ENCODE data around the gene FRAT1. TPM values are rescaled to one million over a fixed set of nuclear protein-coding genes. Genes with fewer than 3 reads are reported as not detected.

FRAT1 gene
- total RNA-seq, 1 experiment from 2014 or later = 1.1 TPM

- DNase-seq (ENCODE audit: extremely low read depth, low read depth) = no peak
Observed at GRCh38 chr10:97362310-97363033, 43.4 kb downstream of the FRAT1 start.

GRCh38 chr10:97363071-97363470, 44.0 kb downstream of the FRAT1 start:
- no peak for DNase-seq (ENCODE audit: extremely low read depth, low read depth)

GRCh38 chr10:97365761-97366351, 46.8 kb downstream of the FRAT1 start:
- no peak for DNase-seq (ENCODE audit: extremely low read depth, low read depth)

- DNase-seq (ENCODE audit: extremely low read depth, low read depth) = no peak
Observed at GRCh38 chr10:97366572-97366971, 47.5 kb downstream of the FRAT1 start.

GRCh38 chr10:97367126-97367649, 48.1 kb downstream of the FRAT1 start:
- no peak for DNase-seq (ENCODE audit: extremely low read depth, low read depth)

Small RNA genes lying within 50 kb of the gene (small RNA-seq; reads per million reads assigned to genes)
- gene RF00017 = 0 reads per million in 2 experiments

Other genes starting within 250 kb of the FRAT1 start
- gene SLIT1, start 133.3 kb upstream of the FRAT1 start, total RNA-seq (2014; rRNA removed; shearing (Covaris generic)) = 0.27 TPM in 1 of 2 replicates, not detected in the other
- 20.6 and 20.7 TPM in 2 replicates for gene ARHGAP19, start 26.6 kb upstream of the FRAT1 start, total RNA-seq (2014; rRNA removed; shearing (Covaris generic))
- 10.0 and 12.4 TPM in 2 replicates for gene FRAT2, start 15.5 kb downstream of the FRAT1 start, total RNA-seq (2014; rRNA removed; shearing (Covaris generic))
- gene RRP12, start 82.1 kb downstream of the FRAT1 start, total RNA-seq (2014; rRNA removed; shearing (Covaris generic)) = 62.6 and 66.8 TPM in 2 replicates
- gene PGAM1, start 106.9 kb downstream of the FRAT1 start, total RNA-seq (2014; rRNA removed; shearing (Covaris generic)) = 432 and 436 TPM in 2 replicates
- 85.8 and 96.3 TPM in 2 replicates for gene EXOSC1, start 126.7 kb downstream of the FRAT1 start, total RNA-seq (2014; rRNA removed; shearing (Covaris generic))
- 34.3 and 35.4 TPM in 2 replicates for gene ZDHHC16, start 126.9 kb downstream of the FRAT1 start, total RNA-seq (2014; rRNA removed; shearing (Covaris generic))
- 61.4 and 63.2 TPM in 2 replicates for gene MMS19, start 179.2 kb downstream of the FRAT1 start, total RNA-seq (2014; rRNA removed; shearing (Covaris generic))
- gene UBTD1, start 179.7 kb downstream of the FRAT1 start, total RNA-seq (2014; rRNA removed; shearing (Covaris generic)) = 3.4 and 3.8 TPM in 2 replicates